HG03575 (cell line): Measurements from ENCODE around the gene MYO15A.

Experiments used
- ATAC-seq: cut with Tn5 transposase; IDR thresholded peaks from one replicate; pipeline ENCODE4 v1.9.1; 2021; ENCODE audit not compliant: unreplicated experiment, insufficient number of reproducible peaks, low FRiP score; ENCODE audit errors: extremely low read depth

MYO15A gene

GRCh38 chr17:18226284-18226945 lies 117.9 kb downstream of the MYO15A start:
- ATAC-seq, result no peak

GRCh38 chr17:18227635-18228034 lies 119.1 kb downstream of the MYO15A start:
- ATAC-seq, result no peak

- no peak for ATAC-seq
Measured at GRCh38 chr17:18228176-18228682, 119.7 kb downstream of the MYO15A start.

GRCh38 chr17:18229254-18229653 lies 120.7 kb downstream of the MYO15A start:
- no peak for ATAC-seq
